Fibroblast of skin of abdomen (primary cell): ENCODE results near the gene EIF3J.
A peak's percentile ranks its signal among the peaks of the same experiment; 100 is the strongest.

Experiments used
- DNase-seq: peaks from one replicate; pipeline ENCODE4 v3.0.0-alpha.2; 2013

The EIF3J gene

DNA sequence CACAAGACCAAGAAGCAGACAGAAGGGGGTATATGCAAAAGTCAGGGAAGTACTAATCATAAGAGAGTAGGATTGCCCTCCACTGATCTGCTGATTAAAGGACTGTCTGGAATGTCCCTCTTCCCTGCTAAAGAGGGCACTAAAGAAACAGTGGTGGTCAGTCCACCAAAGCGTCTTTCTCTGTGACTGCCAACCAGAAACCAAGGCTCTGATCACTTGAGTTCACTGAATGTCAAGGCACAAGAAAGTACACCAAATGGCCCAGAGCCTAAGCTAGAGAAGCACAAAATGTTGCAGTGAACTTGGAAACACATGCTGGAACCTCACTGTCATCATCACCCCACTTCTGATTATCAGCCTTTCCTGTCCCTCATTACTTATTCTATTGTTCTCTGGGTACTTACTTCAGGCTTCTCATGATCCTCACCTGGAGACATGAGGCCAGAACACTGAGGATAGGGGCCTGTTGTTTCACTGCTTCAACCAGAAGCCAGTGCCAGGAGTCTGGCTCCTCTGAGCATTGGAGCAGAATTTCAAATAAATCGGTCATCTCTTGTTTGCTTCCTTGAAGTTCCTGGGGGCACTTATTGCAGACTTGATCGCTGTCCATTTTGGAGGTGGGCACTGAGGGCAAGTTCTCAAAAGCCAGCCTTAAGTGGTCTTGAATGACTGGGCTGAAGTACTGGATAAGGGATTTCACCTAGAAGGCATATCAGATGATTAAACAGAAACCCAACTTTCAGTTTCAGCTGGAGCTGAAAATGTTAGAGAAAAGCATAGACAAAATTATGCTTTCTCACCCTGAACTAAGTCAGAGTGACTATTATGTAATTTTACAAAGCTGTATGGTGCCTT, 58.9 kb downstream of the EIF3J start:
- DNase-seq: no peak

DNA sequence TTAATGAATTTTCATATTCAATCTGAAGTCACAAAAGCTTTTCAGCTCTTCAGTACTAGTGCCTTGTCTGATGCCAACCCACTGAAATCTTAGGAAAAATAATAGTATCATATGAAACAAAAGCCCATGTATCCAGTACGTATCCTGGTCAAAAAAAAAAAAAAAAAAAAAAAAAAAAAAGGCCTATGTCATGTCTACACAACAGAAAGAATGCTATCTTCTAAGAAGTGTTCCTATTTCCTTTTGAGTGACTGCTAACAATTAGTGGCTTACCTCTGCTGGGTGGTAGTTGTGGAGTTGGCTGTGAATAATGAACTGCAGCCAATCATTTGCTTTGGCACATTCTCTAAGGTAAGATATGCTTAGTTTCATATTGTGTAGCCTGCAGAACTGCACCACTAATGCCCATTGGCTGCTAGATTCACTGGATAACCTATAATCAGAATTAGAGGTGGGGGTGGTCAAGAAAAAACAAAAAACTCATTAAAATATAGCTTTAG, 59.6 kb downstream of the EIF3J start:
- DNase-seq: no peak

DNA sequence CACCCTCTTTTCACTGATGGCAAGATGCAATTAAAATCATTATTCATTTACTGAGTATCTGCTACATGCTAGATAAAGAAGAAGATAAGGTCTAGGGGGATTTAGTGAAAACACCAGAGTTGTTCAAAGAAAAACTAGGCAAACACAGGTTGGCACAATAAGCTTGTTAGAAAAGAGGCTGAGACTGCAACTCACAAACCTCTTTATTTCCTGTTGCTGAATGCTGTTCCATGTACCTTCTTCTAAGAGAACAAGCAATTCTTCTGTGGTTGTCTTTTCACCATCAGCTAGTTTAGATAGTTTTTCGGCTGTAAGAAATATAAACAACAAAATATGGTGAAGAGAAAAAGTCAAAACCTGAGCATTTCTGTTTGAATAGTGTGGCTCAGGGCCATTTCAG, 61.1 kb downstream of the EIF3J start:
- DNase-seq: no peak

DNA sequence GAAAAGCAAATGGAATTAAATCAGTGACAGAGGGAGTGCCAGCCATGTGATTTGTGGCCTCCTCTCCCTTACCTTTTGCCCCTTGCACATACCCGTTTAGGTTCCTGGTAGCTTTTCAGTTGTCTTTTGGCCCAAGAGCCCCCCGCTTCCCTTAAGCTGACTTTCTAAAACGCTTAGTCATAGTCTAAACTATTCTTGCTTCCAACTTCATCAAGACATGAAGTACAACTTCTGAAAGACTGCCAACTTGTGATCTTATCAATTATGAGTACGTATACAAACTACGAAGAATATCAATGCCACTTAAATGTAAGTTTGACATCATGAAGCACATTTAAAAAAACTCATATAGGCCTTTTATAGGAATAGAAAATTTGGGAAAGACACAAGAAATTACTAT, 61.9 kb downstream of the EIF3J start:
- DNase-seq: peak; percentile 48

DNA sequence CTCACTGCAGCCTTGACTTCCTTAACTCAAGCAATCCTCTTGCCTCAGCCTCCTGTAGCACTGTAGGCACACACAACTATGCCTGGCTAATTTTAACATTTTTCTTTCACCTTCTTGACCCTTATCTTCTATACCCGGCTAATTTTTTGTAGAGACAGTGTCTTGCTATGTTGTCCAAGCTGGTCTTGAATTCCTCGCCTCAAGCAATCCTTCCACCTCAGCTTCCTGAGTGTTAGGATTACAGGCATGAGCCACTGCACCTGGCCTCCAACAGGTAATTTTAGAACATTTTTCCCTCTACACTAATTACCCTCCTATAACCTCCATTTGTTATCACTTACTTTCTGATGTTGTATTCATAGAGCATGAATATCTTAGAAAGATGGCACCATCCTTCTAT, 66.2 kb downstream of the EIF3J start:
- DNase-seq: no peak

DNA sequence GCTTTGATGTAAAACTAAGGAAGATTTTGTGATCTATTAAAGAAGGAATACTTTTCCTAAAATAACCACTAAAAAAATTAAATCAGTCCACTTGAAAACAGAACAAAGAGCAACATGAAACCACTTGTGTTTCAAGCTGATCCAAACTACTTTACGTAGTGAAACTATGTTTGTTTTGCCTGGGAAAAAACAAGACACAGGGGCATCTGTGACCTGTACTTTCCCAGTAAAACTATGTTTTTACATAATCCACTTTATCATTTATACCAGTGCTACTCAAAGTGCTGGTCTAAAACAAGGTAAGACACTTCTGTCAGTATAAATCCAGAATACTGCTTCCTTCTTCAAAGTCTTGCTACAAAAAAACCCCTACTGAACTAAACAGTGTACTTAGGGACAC, 69.8 kb downstream of the EIF3J start:
- no peak for DNase-seq
